HL-60 (cell line): ENCODE results near the gene NCBP3.

Source experiments
- DNase-seq, 2 experiments: peaks; one replicate each; pipeline ENCODE4 v3.0.0-alpha.2; 2010 to 2020; ENCODE audit warnings: low read depth in 1 of 2, low spot score in 1 of 2
- H3K27ac ChIP-seq: fragments of 250-450 bp; sonication (Bioruptor Pico); replicated peaks from 2 replicates; pipeline ENCODE4 v1.5.1; 2020; ENCODE audit warnings: mild to moderate bottlenecking, moderate library complexity
- H3K27me3 ChIP-seq: fragments of 250-450 bp; sonication (Bioruptor Pico); 2 replicates; pipeline ENCODE4 v1.5.1; 2021; ENCODE audit warnings: mild to moderate bottlenecking, moderate library complexity; ENCODE audit not compliant: insufficient read depth, poor library complexity, severe bottlenecking
- H3K4me3 ChIP-seq: replicated peaks from 2 replicates; pipeline ENCODE4 v1.5.1; 2011; ENCODE audit warnings: mild to moderate bottlenecking, control low read depth, low read length; ENCODE audit not compliant: insufficient read depth
- CTCF ChIP-seq: IDR thresholded peaks from one replicate; pipeline ENCODE4 v1.5.1; 2011; ENCODE audit warnings: low read length, control low read depth, inconsistent platforms; ENCODE audit not compliant: insufficient read depth
- GABPA ChIP-seq: IDR thresholded peaks from 2 replicates; pipeline ENCODE4 v1.6.1; 2012; ENCODE audit warnings: low read depth
- POLR2AphosphoS5 ChIP-seq: IDR thresholded peaks from 2 replicates; pipeline ENCODE4 v1.6.1; 2012; ENCODE audit warnings: low read depth
- SPI1 ChIP-seq: IDR thresholded peaks from 2 replicates; pipeline ENCODE4 v1.6.1; 2012; ENCODE audit warnings: low read depth, mild to moderate bottlenecking, borderline replicate concordance
- TF ChIP-seq, protein P1 (sequence below): IDR thresholded peaks from 2 replicates; pipeline ENCODE4 v1.6.1; 2012; ENCODE audit warnings: low read depth; ENCODE audit not compliant: insufficient replicate concordance

The NCBP3 gene

DNA sequence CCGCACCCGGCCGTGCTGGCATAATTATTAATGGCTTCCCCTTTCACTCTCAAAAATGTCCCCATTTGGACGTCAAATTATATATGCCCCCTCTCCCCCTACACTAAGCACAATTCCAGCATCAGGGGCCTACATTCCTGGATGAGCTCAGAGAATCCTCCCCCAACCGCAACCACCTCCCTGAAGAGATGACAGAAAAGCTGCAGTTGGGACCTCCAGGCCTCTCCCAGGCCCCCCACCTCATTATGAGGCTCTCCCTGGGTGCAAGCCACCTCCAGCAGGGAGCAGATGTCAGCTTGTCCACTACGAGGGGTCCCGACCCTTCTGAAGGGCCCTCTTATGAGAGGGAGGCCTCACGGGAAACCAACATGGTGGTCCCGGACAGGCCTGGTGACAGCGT, 18.5 kb upstream of the NCBP3 start:
- no peak overlapping the region for H3K27ac ChIP-seq
- H3K27me3 ChIP-seq = no peaks in the 10 kb centered on the region
- no peak for DNase-seq
- TF ChIP-seq POLR2AphosphoS5 (no peak), SPI1 (no peak), GABPA (no peak), CTCF (no peak)
- TF ChIP-seq, protein P1, sequence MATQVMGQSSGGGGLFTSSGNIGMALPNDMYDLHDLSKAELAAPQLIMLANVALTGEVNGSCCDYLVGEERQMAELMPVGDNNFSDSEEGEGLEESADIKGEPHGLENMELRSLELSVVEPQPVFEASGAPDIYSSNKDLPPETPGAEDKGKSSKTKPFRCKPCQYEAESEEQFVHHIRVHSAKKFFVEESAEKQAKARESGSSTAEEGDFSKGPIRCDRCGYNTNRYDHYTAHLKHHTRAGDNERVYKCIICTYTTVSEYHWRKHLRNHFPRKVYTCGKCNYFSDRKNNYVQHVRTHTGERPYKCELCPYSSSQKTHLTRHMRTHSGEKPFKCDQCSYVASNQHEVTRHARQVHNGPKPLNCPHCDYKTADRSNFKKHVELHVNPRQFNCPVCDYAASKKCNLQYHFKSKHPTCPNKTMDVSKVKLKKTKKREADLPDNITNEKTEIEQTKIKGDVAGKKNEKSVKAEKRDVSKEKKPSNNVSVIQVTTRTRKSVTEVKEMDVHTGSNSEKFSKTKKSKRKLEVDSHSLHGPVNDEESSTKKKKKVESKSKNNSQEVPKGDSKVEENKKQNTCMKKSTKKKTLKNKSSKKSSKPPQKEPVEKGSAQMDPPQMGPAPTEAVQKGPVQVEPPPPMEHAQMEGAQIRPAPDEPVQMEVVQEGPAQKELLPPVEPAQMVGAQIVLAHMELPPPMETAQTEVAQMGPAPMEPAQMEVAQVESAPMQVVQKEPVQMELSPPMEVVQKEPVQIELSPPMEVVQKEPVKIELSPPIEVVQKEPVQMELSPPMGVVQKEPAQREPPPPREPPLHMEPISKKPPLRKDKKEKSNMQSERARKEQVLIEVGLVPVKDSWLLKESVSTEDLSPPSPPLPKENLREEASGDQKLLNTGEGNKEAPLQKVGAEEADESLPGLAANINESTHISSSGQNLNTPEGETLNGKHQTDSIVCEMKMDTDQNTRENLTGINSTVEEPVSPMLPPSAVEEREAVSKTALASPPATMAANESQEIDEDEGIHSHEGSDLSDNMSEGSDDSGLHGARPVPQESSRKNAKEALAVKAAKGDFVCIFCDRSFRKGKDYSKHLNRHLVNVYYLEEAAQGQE = no peak
- no peak overlapping the region for H3K4me3 ChIP-seq

- TF ChIP-seq SPI1 (no peak), POLR2AphosphoS5 (no peak), GABPA (no peak), CTCF (no peak)
- TF ChIP-seq, protein P1 = no peak
- H3K27me3 ChIP-seq = no peaks in the 10 kb centered on the region
- no peak overlapping the region for H3K27ac ChIP-seq
- no peak for DNase-seq
- no peak overlapping the region for H3K4me3 ChIP-seq
These were observed 16.0 kb upstream of the NCBP3 start for GRCh38 chr17:3861761-3862681.

- TF ChIP-seq CTCF (no peak), GABPA (no peak), SPI1 (no peak), POLR2AphosphoS5 (no peak)
- TF ChIP-seq, protein P1 = no peak
- DNase-seq = no peak
- Histone ChIP-seq H3K4me3 (no peak overlapping the region), H3K27me3 (no peaks in the 10 kb centered on the region), H3K27ac (no peak overlapping the region)
These were observed 15.1 kb upstream of the NCBP3 start for GRCh38 chr17:3860939-3861700.
